ENCODE results near the gene ICA1L.

ICA1L gene

DNA sequence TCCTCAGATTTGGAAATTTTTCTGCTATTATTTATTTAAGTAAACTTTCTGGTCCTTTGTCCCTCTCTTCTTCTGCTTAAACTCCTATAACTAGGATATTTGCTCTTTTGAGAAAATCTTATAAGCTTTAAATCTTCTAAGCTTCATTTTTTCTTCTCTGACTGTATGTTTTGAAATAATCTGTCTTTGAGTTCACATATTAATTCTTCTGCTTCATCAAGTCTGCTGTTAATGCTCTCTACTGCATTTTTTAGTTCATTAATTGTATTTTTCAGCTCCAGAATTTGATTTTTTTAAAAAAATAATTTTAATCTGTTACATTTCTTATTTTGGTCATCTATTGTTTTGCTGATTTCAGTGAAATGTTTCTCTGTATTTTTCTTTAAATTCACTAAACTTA is 28.9 kb downstream of the ICA1L start:
- no peak overlapping the region for H3K4me3 ChIP-seq (ENCODE audit: low read depth, low read length)
- no peak for DNase-seq (ENCODE audit: low read depth)
- TF ChIP-seq, protein P1, sequence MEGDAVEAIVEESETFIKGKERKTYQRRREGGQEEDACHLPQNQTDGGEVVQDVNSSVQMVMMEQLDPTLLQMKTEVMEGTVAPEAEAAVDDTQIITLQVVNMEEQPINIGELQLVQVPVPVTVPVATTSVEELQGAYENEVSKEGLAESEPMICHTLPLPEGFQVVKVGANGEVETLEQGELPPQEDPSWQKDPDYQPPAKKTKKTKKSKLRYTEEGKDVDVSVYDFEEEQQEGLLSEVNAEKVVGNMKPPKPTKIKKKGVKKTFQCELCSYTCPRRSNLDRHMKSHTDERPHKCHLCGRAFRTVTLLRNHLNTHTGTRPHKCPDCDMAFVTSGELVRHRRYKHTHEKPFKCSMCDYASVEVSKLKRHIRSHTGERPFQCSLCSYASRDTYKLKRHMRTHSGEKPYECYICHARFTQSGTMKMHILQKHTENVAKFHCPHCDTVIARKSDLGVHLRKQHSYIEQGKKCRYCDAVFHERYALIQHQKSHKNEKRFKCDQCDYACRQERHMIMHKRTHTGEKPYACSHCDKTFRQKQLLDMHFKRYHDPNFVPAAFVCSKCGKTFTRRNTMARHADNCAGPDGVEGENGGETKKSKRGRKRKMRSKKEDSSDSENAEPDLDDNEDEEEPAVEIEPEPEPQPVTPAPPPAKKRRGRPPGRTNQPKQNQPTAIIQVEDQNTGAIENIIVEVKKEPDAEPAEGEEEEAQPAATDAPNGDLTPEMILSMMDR (conservative IDR thresholded peaks at IDR 0.05; ENCODE audit: low read depth, low read length): no peak

DNA sequence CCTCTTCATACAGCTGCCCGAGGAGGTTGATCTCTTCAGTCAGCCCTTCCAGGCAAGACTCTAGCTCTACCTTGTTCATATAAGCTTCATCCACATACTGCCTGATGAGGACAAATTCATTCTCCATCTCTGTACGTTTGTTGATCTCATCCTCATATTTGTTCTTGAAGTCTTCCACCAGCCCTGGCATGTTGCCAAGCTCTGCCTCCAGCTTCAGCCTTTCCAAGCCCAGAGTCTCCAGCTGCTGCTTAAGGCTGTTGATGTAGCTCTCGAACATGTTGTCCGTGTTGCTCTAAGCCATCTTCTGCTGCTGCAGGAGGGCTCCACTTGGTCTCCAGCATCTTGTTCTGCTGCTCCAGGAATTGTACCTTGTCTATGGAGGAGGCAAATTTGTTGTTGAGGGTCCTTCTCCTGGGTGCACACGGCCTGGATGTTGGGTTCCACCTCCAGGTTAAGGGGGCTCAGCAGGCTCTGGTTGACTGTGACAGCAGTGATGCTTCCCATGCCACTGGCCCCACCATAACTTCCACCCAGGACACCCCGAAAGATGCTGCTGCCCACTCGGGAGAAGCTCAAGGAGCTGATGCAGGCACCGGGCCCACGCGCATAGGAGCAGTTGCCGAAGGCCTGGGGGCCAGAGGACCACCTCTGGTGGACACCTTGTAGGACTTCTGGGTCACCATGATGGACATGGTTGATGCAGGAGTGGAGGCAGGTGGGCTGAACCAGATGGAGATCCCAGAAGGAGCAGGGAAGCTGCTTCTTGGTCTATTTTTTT is 30.3 kb downstream of the ICA1L start:
- TF ChIP-seq, protein P1 (conservative IDR thresholded peaks at IDR 0.05; ENCODE audit: low read depth, low read length): no peak
- H3K4me3 ChIP-seq (ENCODE audit: low read depth, low read length): no peak overlapping the region
- peak; percentile 16 for DNase-seq (ENCODE audit: low read depth)

DNA sequence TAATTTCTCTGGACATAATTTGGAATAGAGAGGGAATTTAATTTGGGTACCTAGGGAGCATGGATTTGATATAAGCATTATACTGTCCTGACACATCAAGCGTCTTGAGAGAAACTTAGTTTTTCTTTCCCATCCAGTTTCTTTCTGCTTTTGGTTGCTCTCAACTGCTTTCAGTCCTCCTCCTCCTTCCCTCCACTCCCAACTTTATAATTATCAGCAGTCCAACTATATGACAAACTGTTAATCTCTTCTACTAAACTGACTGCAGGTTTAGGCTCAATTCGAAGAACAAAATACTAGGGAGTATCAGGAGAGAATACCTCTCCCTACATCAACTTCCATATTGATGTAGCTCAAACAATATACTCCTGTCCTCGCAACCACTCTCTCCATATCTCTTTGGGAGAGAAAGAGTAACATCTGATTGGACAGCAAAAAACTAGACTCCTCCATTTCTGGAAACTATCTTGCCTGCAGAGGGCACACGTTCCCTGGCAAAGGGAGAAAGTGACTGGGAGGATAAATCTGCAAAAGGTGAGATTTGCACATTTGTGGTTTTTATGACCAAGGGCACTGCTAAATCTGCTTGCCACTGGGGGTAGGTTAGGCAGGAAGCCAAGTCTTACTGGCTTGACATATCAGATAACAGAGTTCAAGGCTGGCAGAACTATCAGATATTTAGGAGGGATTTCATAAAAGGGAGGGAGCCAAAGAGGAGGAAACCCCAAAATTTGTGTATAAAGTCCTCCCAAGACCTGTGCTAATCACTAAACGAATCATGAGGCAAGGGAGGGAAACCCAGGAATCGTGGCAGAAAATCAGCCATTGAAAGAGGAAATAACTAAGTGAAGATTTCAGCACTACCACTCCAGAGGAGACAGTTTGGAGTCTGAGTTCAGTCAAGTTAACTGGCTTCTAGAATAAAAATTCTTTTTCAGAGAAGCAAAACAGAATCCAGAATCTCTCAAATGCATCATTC is 40.0 kb downstream of the ICA1L start:
- TF ChIP-seq, protein P1 (conservative IDR thresholded peaks at IDR 0.05; ENCODE audit: low read depth, low read length): peak; percentile 90
- no peak overlapping the region for H3K4me3 ChIP-seq (ENCODE audit: low read depth, low read length)
- DNase-seq (ENCODE audit: low read depth): peak; percentile 78

DNA sequence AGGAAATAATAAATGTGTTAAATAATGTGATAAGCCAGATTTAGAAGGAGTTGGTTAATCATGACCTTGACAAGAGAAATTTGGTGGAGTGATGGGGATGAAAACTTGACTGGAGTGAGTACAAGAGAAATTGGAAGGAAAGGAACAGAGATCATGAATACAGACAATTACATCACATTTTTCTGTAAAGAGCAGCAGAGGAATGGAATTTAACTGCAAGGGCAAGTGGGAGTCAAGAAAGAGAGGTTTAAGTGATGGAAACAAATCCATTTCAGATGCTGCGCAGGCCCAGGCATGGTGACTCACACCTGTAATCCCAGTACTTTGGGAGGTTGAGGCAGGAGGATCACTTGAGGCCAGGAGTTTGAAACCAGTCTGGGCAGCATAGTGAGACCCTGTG is 46.7 kb downstream of the ICA1L start:
- DNase-seq (ENCODE audit: low read depth): peak; percentile 28
- TF ChIP-seq, protein P1 (conservative IDR thresholded peaks at IDR 0.05; ENCODE audit: low read depth, low read length): no peak
- H3K4me3 ChIP-seq (ENCODE audit: low read depth, low read length): no peak overlapping the region

DNA sequence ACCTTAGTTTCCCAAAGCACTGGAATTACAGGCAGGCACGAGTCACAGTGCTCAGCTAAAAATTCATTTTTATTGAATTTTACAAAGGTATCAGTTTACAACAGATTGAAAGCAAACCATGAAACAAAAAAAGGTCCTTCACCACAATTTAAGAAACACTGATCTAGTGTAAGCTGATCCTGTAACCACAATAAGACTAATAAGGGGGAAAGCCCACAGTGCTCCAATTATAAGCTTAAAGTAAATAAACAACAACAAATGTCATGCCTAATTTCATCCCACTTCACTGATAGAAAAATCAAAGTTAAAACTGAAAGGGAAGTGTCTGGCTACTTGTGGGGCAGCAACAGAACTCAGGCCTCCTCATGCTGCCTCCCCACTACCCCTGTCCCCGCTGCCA is 49.2 kb downstream of the ICA1L start:
- TF ChIP-seq, protein P1 (conservative IDR thresholded peaks at IDR 0.05; ENCODE audit: low read depth, low read length): no peak
- no peak for DNase-seq (ENCODE audit: low read depth)
- no peak overlapping the region for H3K4me3 ChIP-seq (ENCODE audit: low read depth, low read length)

DNA sequence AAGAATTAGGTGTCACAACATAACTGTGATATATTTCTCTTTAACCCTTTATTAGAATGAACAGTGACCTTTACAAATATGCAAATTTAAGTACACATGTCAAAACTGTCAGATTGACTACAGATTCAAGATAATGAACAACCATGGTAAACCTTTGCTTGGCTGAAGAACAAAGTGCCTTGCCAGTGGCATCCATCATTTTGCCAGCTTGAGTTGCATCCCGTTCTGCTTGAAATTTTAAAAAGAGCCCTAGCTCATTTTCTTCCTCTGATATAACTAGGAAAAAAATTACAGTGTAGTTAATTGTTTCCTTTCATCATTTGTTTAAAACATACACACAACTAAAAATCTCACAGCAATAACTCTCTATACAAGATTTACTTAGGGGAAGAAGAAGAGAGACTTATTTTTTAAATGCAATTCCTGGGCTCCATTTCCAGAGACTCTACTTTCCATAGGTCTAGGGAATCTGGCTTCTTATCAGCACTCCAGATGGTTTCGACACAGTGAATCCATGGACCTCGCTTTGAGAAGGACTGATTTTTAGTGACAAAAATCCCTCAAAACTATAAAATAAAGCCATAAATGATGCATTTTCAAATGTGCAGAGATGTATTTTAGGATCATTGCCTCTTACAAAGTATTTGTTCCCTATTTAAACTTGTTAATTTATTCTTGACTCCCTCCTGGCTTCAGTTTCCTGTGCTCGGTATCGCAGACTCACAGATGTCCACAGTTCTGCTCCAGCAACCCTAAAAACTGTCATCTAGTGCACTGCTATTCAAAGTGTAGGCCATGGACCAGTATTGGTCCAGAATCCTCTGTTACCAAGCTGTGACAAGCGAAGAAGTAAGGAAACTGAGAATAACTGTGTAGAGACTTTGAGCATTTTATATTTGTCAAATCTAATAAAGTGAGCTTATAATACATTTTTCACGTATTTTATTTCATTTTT is 50.1 kb downstream of the ICA1L start:
- TF ChIP-seq, protein P1 (conservative IDR thresholded peaks at IDR 0.05; ENCODE audit: low read depth, low read length): no peak
- H3K4me3 ChIP-seq (ENCODE audit: low read depth, low read length): no peak overlapping the region
- no peak for DNase-seq (ENCODE audit: low read depth)
